Mucosa of rectum (tissue), 2 donors: ENCODE data around the gene CES5A.
"Not testable (repeated sequence)": the region's sequence is repeated elsewhere in the genome, so short reads cannot be mapped to it uniquely, and the experiment has no call there.

ENCODE experiments used
- H3K27ac ChIP-seq, 2 donors: one replicate each; pipeline ENCODE4 v1.7.0; 2013; ENCODE audit warnings: inconsistent platforms in 2 of 2, low read depth in 2 of 2, low read length in 2 of 2
- H3K27me3 ChIP-seq, 2 donors: one replicate each; pipeline ENCODE4 v1.7.0; 2013; ENCODE audit warnings: low read length in 2 of 2; ENCODE audit not compliant: control insufficient read depth in 2 of 2, insufficient read depth in 2 of 2
- H3K36me3 ChIP-seq, 2 donors: one replicate each; pipeline ENCODE4 v1.7.0; 2013; ENCODE audit warnings: low read length in 2 of 2; ENCODE audit not compliant: control insufficient read depth in 2 of 2, insufficient read depth in 2 of 2
- H3K4me1 ChIP-seq, 2 donors: one replicate each; pipeline ENCODE4 v1.7.0; 2013; ENCODE audit warnings: low read length in 2 of 2, mild to moderate bottlenecking in 1 of 2; ENCODE audit not compliant: control insufficient read depth in 2 of 2, insufficient read depth in 2 of 2
- H3K4me3 ChIP-seq, 2 donors: one replicate each; pipeline ENCODE4 v1.7.0; 2013; ENCODE audit warnings: low read length in 2 of 2
- H3K9ac ChIP-seq, 2 donors: one replicate each; pipeline ENCODE4 v1.7.0; 2013; ENCODE audit warnings: low read length in 2 of 2, low read depth in 1 of 2, mild to moderate bottlenecking in 1 of 2
- H3K9me3 ChIP-seq, 2 donors: one replicate each; pipeline ENCODE4 v1.7.0; 2013; ENCODE audit warnings: low read length in 2 of 2; ENCODE audit not compliant: control insufficient read depth in 2 of 2
- donor health status: healthy.
- donor health status: Normal muscosa, but diverticular disease.

CES5A gene

DNA sequence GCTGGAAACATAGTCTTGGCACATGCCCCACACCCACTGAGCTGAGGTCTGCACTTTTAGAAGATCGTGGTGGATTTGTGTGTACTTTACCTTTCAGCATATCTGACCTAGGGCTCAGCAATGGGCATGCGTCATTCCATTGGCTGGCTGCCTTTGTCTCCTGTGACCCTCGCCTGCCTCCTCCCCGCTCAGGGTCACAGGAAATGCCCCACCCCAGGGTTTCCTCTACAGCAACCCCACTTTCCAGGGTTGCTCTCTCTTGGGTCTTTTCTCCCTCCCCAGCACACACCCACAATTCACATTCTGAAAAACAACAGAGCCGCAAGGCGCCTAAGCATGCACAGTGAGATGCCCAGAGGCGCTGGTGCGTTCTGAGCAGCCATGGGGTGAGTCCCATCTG, 71.5 kb downstream of the CES5A start:
- not testable (repeated sequence) for H3K36me3 ChIP-seq, H3K27ac ChIP-seq, H3K9me3 ChIP-seq, H3K27me3 ChIP-seq, H3K9ac ChIP-seq, H3K4me1 ChIP-seq, H3K4me3 ChIP-seq
